ENCODE results near the gene CPT1B.

The CPT1B gene

GRCh38 chr22:50585781-50586180 lies 7.6 kb upstream of the CPT1B start:
- DNase-seq (ENCODE audit: low read depth in 2 of 2) = no peak

- no peak for DNase-seq (ENCODE audit: low read depth in 2 of 2)
These were observed 7.0 kb upstream of the CPT1B start for GRCh38 chr22:50585238-50585637.

- DNase-seq (ENCODE audit: low read depth in 2 of 2) = no peak
These were observed 6.2 kb upstream of the CPT1B start for GRCh38 chr22:50584106-50585096.

GRCh38 chr22:50583294-50583861 lies 5.2 kb upstream of the CPT1B start:
- no peak for DNase-seq (ENCODE audit: low read depth in 2 of 2)

- DNase-seq (ENCODE audit: low read depth in 2 of 2) = peak; percentile 95 to 98
These were observed 4.5 kb upstream of the CPT1B start, which contains the start of gene CHKB for GRCh38 chr22:50582493-50583293. Gene CHKB, minus strand, starts transcription at chr22:50582849. Its CDS starts 68 bp downstream, at chr22:50582781.

GRCh38 chr22:50581950-50582492 lies 3.8 kb upstream of the CPT1B start:
- no peak for DNase-seq (ENCODE audit: low read depth in 2 of 2)

GRCh38 chr22:50581031-50581949 lies 3.1 kb upstream of the CPT1B start:
- no peak for DNase-seq (ENCODE audit: low read depth in 2 of 2)

- DNase-seq (ENCODE audit: low read depth in 2 of 2) = no peak
These were observed 1.5 kb upstream of the CPT1B start for GRCh38 chr22:50579752-50580151.

- DNase-seq (ENCODE audit: low read depth in 2 of 2) = no peak
These were observed 616 bp upstream of the CPT1B start for GRCh38 chr22:50578776-50579310.

- no peak for DNase-seq (ENCODE audit: low read depth in 2 of 2)
These were observed 585 bp downstream of the CPT1B start for GRCh38 chr22:50577697-50577986.

- DNase-seq (ENCODE audit: low read depth in 2 of 2) = no peak
These were observed 1.2 kb downstream of the CPT1B start for GRCh38 chr22:50576806-50577696.

- no peak for DNase-seq (ENCODE audit: low read depth in 2 of 2)
These were observed 2.2 kb downstream of the CPT1B start for GRCh38 chr22:50576070-50576469.

- no peak for DNase-seq (ENCODE audit: low read depth in 2 of 2)
These were observed 2.7 kb downstream of the CPT1B start for GRCh38 chr22:50575426-50575941.

GRCh38 chr22:50574383-50574755 lies 3.9 kb downstream of the CPT1B start:
- DNase-seq (ENCODE audit: low read depth in 2 of 2) = no peak

GRCh38 chr22:50573491-50574382 lies 4.5 kb downstream of the CPT1B start:
- no peak for DNase-seq (ENCODE audit: low read depth in 2 of 2)

GRCh38 chr22:50572965-50573364 lies 5.3 kb downstream of the CPT1B start:
- no peak for DNase-seq (ENCODE audit: low read depth in 2 of 2)

GRCh38 chr22:50571264-50572175 lies 6.7 kb downstream of the CPT1B start:
- DNase-seq (ENCODE audit: low read depth in 2 of 2) = no peak

All from stimulated activated CD8-positive, alpha-beta memory T cell treated with anti-CD3 and anti-CD28 coated beads, Interleukin-7, amount 100 ng/mL, for 4 hours (primary cell).